ENCODE data around the gene KCNJ3. TPM values are rescaled to one million over a fixed set of nuclear protein-coding genes. Genes with fewer than 3 reads are reported as not detected.

The KCNJ3 gene
- total RNA-seq, 4 donors from 2014 or later = not detected

DNA sequence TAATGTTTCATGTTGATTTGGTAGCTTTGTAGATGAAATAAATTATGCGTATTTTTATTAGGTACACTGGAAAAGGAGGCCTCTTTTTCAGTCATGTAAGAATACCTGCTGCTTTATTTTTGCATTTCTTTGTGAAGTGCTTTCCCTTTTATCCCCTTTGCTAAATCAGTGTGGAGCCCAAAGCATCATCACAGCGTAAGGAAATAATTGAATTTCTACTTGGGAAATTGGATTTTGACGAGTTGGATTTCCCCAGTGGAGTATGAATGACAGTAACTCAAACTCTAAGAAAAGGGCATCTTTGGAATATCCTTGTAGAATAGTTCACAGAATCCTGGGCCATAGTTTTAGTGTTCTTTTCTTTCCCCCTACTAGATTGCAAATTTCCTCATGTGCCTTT is 97.2 kb downstream of the KCNJ3 start:
- no peak for TF ChIP-seq CTCF (IDR thresholded peaks at IDR 0.05; ENCODE audit: low read depth)

- no peak for TF ChIP-seq CTCF (IDR thresholded peaks at IDR 0.05; ENCODE audit: low read depth)
Measured at GRCh38 chr2:154804451-154804850, 106.0 kb downstream of the KCNJ3 start.

DNA sequence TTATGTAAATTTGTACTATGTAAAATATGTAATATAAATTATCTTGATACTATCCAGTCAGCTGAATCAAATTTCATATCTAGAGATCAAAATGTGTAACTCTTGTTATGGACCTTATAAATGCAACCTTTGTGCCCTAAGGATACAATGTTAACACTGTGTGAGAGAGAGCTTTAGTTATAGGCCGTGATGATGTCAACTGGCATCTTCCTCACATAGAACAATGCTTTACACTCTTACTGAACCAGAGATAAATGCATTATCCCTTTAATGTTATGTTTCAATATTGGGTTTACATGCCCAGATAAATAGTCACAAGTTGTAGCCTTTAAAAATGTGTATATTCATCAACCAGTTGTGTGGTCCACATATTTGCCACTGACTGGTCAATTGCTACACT is 115.1 kb downstream of the KCNJ3 start:
- TF ChIP-seq CTCF (IDR thresholded peaks at IDR 0.05; ENCODE audit: low read depth) = no peak

GRCh38 chr2:154814856-154815255 is 116.4 kb downstream of the KCNJ3 start:
- TF ChIP-seq CTCF (IDR thresholded peaks at IDR 0.05; ENCODE audit: low read depth) = no peak

DNA sequence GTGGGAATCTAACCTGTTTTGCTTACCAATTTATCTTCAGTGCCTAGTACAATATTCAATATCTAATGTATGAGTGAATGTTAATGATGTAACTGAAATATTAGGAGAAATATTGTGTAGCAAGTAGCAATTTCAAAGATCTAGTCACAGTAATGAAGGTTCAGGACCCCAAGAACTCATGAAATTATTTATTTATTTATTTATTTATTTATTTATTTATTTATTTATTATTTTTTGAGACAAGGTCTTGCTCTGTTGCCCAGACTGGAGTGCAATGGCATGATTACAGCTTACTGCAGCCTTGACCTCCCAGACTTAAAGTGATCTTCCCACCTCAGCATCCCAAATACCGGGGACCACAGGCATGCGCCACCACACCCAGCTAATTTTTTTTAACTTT is 126.9 kb downstream of the KCNJ3 start:
- TF ChIP-seq CTCF (IDR thresholded peaks at IDR 0.05; ENCODE audit: low read depth) = no peak

DNA sequence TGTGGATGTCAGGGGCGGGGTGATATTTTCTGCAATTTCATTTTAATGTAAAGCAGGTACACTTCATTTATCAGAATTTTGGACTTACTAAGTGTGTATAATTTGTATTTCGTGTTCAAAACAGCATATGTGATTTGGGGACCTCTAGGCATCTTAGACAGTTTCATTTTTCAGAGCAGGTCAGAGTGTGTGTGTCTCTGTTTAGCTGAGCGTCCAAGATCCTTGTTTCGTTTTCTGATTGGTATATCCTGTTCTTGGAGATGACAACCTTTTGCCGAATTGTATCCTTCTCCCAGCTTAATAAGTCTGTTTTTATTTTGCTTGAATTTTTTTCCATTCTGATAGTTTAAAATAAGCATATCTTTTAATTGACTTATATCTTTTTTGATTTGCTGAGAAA is 128.3 kb downstream of the KCNJ3 start:
- no peak for TF ChIP-seq CTCF (IDR thresholded peaks at IDR 0.05; ENCODE audit: low read depth)

DNA sequence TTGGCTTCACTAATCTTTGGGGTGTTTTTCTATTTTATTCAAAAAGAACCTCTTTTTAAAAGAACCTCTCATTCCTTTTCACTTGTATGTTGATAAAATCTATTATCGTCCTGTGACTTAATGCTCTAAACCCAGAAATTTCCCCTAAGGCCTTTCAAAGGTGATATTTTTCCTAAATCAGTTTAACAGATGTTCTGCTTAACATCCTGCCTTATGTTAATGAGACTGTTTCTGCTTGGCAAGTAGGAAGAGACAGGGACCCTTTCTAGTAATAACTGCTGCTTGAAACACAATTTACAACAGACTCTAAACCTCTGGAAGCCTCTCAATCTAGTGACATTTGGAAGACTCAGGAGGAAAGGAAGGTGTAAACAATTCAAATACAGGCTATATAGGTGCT is 128.8 kb downstream of the KCNJ3 start:
- no peak for TF ChIP-seq CTCF (IDR thresholded peaks at IDR 0.05; ENCODE audit: low read depth)

DNA sequence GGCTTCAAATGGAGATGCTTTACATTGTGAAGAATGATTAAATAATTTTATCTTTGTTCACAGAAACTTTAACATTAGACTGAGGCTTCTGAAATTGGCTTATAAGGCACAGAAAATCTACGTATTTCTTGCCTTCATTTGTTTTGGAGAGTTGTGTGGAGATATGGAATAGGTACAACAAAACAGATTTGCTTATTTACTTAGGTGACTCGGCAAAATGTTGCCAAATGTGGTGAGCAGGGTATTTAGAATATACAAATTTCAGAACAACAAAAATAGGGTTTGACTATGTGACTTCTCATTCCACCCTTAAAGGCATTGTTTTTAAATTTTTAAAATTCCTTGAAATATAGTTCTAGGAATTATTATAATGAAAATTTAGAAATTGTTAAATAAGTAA is 134.2 kb downstream of the KCNJ3 start:
- no peak for TF ChIP-seq CTCF (IDR thresholded peaks at IDR 0.05; ENCODE audit: low read depth)

Measured in subcutaneous adipose tissue (tissue), 4 donors.